Breast epithelium (tissue), 4 donors: Measurements from ENCODE around the gene PLPP7. TPM values are rescaled to one million over a fixed set of nuclear protein-coding genes. Genes with fewer than 3 reads are reported as not detected.

ENCODE experiments used
- DNase-seq, 2 donors: peaks; one replicate each; pipeline ENCODE4 v3.0.0-alpha.2; 2019; ENCODE audit warnings: low spot score in 2 of 2
- H3K27ac ChIP-seq, 2 donors: fragments of 200-600 bp; sonication (generic) in 1 of 2; one replicate each; pipeline ENCODE4 v1.5.1; 2016 to 2019; ENCODE audit warnings: mild to moderate bottlenecking in 1 of 2
- H3K27me3 ChIP-seq, 2 donors: fragments of 200-600 bp; sonication (generic) in 1 of 2; one replicate each; pipeline versions ENCODE4 v1.5.1 to v1.6.0; 2017 to 2019; ENCODE audit warnings: control low read depth in 1 of 2, mild to moderate bottlenecking in 1 of 2
- H3K36me3 ChIP-seq: fragments of 200-600 bp; one replicate; pipeline ENCODE4 v1.5.1; 2019
- H3K4me1 ChIP-seq, 2 donors: fragments of 200-600 bp; sonication (generic); one replicate each; pipeline ENCODE4 v1.5.1; 2016 to 2019; ENCODE audit warnings: control low read depth in 1 of 2
- H3K4me3 ChIP-seq, 3 donors: fragments of 200-600 bp; sonication (generic); 1 replicate in 2 of 3; 2 replicates in 1 of 3; pipeline ENCODE4 v1.5.1; 2016 to 2019; ENCODE audit warnings: mild to moderate bottlenecking in 3 of 3, moderate library complexity in 2 of 3
- H3K9me3 ChIP-seq, 2 donors: fragments of 200-600 bp; sonication (generic) in 1 of 2; one replicate each; pipeline ENCODE4 v1.5.1; 2016 to 2019; ENCODE audit warnings: control low read depth in 1 of 2
- CTCF ChIP-seq, 3 donors: fragments of 450-650 bp; IDR thresholded peaks; one replicate each; pipeline ENCODE4 v1.5.1; 2016 to 2017; ENCODE audit warnings: antibody characterized with exemption in 3 of 3, mild to moderate bottlenecking in 3 of 3, moderate library complexity in 3 of 3
- POLR2A ChIP-seq: fragments of 450-650 bp; IDR thresholded peaks from one replicate; pipeline ENCODE4 v1.6.1; 2016; ENCODE audit warnings: antibody characterized with exemption, mild to moderate bottlenecking, moderate library complexity
- POLR2AphosphoS5 ChIP-seq, 3 donors: sonication (generic); formaldehyde crosslinking; IDR thresholded peaks; one replicate each; pipeline ENCODE4 v1.6.1; 2017; ENCODE audit warnings: antibody characterized with exemption in 3 of 3
- intact Hi-C: fragments of 100-400 bp; cut with DNase I; formaldehyde crosslinking; loops from one replicate; pipeline ENCODE4 v1.15.1; 2023; ENCODE audit warnings: low total_unique reads
- total RNA-seq, 3 donors: library from RNA; depleted of rRNA; stranded (reverse); fragments of >200 nt; gene quantifications; one replicate each; pipeline ENCODE4 v1.1.0, GENCODE V29; 2016

PLPP7 gene
- total RNA-seq, 3 donors from 2014 or later: 5.0 to 14.1 (median 9.3) TPM

GRCh38 chr9:131302244-131303075 lies 12.9 kb downstream of the PLPP7 start:
- intact Hi-C loops: no loop called here
- no peak for TF ChIP-seq POLR2AphosphoS5 (IDR thresholded peaks at IDR 0.05)
- DNase-seq: no peak
- Histone ChIP-seq H3K4me3 (no peak overlapping the region), H3K27me3 (no peaks in the 10 kb centered on the region), H3K9me3 (no peaks in the 10 kb centered on the region), H3K36me3 (no peaks in the 10 kb centered on the region), H3K4me1 (no peaks in the 10 kb centered on the region), H3K27ac (no peak overlapping the region)

- no peaks in the 10 kb centered on the region for H3K9me3 ChIP-seq
Observed at GRCh38 chr9:131303381-131304321, 14.1 kb downstream of the PLPP7 start.

GRCh38 chr9:131304676-131305355 lies 15.3 kb downstream of the PLPP7 start:
- no peak overlapping the region for H3K27ac ChIP-seq

More at GRCh38 chr9:131303381-131304321, 14.1 kb downstream of the PLPP7 start:
- Histone ChIP-seq H3K4me1 (no peaks in the 10 kb centered on the region), H3K27ac (no peak overlapping the region), H3K36me3 (no peaks in the 10 kb centered on the region), H3K27me3 (no peaks in the 10 kb centered on the region), H3K4me3 (no peak overlapping the region)
- intact Hi-C loops: no loop called here
- TF ChIP-seq POLR2A (no peak), POLR2AphosphoS5 (IDR thresholded peaks at IDR 0.05) (no peak), CTCF (IDR thresholded peaks at IDR 0.05) (no peak)
- no peak for DNase-seq

GRCh38 chr9:131306397-131307004 lies 17.0 kb downstream of the PLPP7 start:
- Histone ChIP-seq H3K27me3 (no peaks in the 10 kb centered on the region), H3K27ac (no peak overlapping the region), H3K4me3 (no peak overlapping the region), H3K36me3 (no peaks in the 10 kb centered on the region), H3K9me3 (no peaks in the 10 kb centered on the region), H3K4me1 (no peaks in the 10 kb centered on the region)
- TF ChIP-seq POLR2A (no peak), CTCF (IDR thresholded peaks at IDR 0.05) (no peak), POLR2AphosphoS5 (IDR thresholded peaks at IDR 0.05) (no peak)
- intact Hi-C loops: no loop called here
- no peak for DNase-seq

More at GRCh38 chr9:131304676-131305355, 15.3 kb downstream of the PLPP7 start:
- no peaks in the 10 kb centered on the region for H3K36me3 ChIP-seq
- H3K9me3 ChIP-seq: no peaks in the 10 kb centered on the region
- H3K4me3 ChIP-seq: no peak overlapping the region
- no peaks in the 10 kb centered on the region for H3K4me1 ChIP-seq
- no peaks in the 10 kb centered on the region for H3K27me3 ChIP-seq
- intact Hi-C loops: no loop called here
- TF ChIP-seq POLR2A (no peak), POLR2AphosphoS5 (IDR thresholded peaks at IDR 0.05) (peak in 1 of 3 donors; percentile 30)
- DNase-seq: peak in 1 of 2 donors; percentile 61

- intact Hi-C loops: no loop called here
- DNase-seq: no peak
Observed at GRCh38 chr9:131307974-131308373, 18.5 kb downstream of the PLPP7 start.

More at GRCh38 chr9:131307974-131308373, 18.5 kb downstream of the PLPP7 start:
- Histone ChIP-seq H3K4me3 (no peak overlapping the region), H3K27me3 (no peaks in the 10 kb centered on the region), H3K36me3 (no peaks in the 10 kb centered on the region), H3K27ac (no peak overlapping the region), H3K9me3 (no peaks in the 10 kb centered on the region), H3K4me1 (no peaks in the 10 kb centered on the region)
- TF ChIP-seq POLR2AphosphoS5 (IDR thresholded peaks at IDR 0.05) (no peak), CTCF (IDR thresholded peaks at IDR 0.05) (no peak), POLR2A (no peak)
